HG03196 (cell line): ENCODE results near the gene NUCKS1.

Experiments
- ATAC-seq: cut with Tn5 transposase; IDR thresholded peaks from one replicate; pipeline ENCODE4 v1.9.1; 2021; ENCODE audit not compliant: unreplicated experiment

The NUCKS1 gene, protein sequence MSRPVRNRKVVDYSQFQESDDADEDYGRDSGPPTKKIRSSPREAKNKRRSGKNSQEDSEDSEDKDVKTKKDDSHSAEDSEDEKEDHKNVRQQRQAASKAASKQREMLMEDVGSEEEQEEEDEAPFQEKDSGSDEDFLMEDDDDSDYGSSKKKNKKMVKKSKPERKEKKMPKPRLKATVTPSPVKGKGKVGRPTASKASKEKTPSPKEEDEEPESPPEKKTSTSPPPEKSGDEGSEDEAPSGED

DNA sequence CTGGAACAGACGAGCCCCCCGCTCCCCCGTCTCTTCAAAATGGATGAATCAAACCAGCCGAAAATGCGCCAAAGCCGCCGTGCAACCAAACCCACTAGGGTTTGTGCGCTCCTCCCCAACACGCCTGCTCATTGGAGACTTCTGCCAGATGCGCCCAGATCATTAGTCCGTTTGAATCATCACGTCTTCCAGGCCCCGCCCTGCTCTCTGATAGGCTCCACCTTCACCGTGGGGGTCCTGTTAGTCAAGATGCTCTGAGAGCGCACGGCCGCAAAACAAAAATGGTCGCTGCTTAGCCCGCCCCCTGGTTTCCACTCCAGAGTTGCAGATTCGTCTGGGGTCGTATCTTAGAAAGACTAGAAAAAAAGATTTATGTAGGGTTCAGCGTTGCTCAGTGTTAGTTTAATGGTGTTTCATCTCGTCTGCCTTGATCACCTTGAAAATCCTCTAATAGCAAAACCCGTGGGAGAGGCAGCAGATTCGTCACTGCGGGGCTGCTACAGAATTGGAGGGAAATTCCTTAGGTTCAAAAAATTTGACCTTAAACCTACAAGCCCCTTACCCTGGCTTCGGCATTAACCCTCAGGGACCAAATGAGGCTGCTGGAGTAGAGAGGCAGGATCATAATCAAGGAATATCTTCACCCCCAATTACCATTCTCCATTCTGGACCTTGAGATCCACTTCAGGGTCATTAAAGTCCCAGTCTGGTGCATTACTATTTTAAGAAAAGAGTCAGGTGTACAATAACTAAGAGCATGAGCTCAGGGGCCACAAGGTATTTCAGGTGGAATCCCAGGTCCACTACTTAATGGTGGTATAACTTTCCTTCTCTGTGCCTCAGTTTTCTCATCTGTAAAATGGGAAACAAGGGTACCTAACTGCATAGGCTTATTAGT is at the start of gene NUCKS1:
TSS of gene NUCKS1 (minus strand) at position 45 of the 898 bp plus-strand sequence. CDS start 209 bp downstream, outside the sequence.
- ATAC-seq, result peak; percentile 82

DNA sequence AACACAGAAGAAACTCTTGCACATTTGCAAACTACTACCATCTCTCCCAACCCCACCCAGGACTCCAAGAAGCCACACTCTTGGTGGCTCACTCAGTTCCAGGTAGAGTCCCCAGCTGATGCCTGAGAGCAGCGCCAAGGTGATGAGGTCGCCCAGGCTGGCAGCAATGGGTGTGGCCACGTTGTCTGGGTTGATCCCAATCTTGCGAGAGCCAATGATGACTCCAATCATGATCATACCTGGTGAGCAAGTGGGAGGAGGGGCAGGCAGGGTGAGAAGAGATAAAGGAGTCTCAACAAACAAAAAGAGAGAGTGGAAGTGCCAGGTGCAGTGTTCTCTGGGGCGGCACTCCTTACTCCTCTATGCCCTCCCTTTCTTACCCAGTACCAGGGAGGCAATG is 48.6 kb upstream of the NUCKS1 start:
- ATAC-seq, result no peak

DNA sequence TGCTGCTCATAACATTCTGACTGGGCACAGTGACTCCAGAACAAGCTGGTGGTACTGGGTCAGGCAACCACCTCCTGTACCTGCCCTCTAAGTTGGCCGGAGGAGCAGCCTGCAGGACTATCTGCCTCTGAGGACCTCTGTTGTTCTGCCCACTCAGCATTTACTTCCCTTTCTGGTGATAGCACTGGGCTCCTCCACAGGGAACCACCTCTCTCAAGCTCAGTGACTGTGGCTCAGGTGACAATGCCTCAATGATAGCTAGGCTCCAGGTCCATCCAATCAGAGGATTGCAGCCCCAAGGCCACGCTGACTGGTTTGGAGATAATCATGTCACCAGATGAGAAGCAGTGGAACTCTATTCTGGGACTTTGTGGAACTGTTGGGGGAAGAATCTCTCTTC is 47.2 kb upstream of the NUCKS1 start:
- no peak for ATAC-seq

DNA sequence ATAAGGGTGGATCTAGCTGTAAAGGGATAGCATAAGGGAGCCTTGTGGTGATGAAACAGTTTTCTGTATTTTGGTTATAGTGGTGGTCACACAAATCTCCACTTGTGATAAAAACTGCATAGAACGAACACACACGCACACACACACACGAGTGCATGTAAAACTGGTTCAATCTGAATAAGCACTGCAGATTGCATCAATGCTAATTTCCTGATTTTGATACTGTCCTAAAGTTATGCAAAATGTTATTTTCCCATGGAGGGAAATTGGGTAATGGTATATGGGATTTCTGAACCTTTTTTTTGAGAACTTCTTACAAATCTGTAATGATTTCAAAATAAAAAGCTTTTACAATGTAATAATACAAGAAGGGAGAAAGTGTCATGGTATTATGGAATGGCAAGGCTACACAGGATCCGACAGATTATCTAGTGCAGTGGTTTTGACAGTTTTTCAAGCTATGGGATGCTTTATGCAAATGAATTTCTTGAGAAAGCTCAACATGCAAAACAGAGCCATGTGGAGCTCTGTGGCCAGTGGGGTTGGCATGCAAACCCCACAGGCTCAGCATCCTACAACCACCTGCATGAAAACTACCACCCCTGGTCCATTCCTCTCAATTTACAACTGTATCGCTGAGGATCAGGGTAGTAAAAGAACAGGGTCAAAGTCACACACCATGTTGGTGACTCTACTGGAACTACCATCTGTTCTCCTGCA is 44.2 kb upstream of the NUCKS1 start:
- ATAC-seq, result no peak

DNA sequence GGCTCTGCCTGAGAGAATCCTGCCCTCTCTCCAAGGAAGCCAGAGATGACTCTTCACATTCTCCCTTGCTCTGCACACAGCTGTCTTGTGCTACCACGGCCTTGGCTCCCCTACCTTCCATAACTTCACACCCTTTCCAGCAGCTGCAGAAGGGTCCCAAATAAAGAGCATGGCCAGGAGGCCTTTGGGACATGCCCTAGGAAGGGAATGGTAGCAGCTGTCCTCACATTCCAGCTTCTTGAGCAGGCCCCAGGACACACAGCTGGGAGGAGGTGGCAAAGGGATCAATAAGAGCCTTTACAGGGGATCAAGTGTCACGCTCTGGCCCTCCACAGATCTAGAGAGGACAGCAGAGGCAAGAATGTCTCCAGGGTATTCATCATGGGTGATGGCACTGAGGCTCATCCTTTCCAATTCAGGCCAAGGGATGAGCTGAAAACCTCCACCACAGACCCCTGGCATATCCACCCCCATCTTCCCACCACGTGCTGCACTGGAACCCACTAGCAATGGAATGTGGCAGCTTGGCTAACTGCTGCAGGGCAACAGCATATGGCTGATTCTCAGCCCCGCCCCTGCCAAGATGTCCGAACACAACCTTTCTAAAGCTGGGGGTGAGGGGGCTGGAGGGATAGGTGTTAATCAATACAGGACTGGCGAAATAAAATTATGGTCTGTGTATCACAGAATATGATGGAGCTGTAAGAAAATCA is 43.1 kb upstream of the NUCKS1 start:
- ATAC-seq, result no peak

DNA sequence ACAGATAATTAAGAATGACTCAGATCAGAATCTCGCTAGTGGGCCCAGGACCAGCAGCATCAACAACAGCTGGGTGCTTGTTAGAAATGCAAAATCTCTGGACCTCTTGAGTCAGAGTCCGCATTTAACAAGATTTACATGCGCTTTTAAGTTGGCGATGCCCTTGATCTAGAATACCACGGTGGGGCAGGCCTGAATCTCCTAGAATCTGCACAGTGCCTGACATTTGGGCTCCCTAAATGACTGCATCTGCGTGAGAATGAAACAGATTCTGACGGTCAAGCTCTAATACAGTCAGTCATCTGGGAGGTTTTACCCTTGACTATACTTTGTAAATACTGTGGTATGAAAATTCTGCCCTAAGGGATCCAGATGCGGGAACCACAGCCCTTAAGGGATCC is 42.5 kb upstream of the NUCKS1 start:
- ATAC-seq, result no peak

DNA sequence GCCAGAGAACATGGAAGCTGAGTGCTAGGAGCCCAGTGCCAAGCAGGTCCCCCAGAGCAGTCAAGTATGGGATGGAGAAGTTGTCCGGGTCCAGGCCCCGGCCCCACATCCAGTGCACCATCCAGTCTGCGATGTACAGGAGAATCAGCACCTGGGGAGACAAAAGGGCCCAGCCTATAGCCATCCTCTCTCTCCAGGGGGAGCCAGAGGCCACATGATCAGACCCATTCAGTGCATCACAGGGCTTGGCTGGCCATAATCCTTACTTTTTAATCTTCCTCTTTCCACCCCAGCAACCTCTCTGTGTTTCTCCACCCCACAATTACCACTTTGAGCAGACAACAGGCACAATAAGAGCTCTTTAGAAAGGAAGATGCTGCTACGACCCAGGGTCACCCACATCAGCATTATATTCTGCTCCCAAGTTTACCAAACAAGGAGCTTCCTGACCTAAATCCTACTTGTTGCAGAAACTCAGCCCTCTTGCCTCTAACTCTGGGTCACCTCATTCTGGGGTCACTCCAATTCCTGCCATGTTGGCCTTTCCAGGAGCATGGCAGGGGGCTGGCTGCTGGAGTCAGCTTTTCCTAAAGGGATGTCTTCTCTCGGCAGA is 41.7 kb upstream of the NUCKS1 start:
- ATAC-seq, result no peak

DNA sequence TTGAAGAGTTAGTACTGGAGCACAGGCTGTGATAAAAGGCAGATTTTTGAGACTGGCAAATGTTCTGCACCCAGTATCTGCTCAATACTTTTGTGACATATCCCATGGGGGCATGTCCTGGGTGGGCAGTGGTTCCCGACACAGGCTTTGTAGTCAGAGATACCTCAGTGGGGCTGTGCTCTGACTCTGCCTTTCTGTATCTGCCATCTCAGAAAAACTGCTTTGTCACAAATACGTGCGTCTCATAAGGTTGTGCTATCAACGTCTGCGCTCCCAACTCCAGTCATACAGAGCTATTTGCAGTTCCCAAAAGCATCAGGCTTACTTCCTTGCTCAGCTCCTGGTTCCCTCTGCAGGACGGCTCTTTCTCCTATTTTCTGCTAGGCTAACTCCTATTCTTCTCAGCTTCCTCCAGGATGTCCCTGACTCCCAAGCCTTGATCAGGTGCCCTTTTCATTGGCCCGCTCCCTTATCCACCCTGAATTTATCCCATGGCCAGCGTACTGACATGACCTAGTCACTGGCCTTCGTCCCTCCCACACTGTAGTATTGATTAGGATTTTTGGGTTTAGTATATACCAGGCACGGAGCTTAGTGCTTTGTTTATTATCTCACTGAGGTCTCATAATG is 37.4 kb upstream of the NUCKS1 start:
- ATAC-seq, result no peak

DNA sequence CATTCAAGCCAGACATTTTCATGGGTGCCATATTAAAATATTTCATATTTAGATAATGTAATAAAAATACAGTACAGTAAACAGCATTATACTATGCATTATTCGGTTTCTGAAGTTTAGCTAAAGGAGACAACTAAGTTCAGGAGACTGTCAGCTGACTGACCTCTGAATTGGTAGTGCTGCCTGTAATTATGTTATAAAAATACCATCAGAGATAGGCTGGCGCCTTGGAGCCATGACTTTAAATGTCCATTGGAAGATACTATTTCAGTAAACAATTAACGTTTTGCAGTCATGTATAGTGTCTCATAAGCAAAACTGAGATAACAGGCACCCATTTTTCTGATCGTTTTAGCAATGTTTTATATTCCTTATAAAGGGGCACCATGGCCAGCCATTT is 36.6 kb upstream of the NUCKS1 start:
- no peak for ATAC-seq

DNA sequence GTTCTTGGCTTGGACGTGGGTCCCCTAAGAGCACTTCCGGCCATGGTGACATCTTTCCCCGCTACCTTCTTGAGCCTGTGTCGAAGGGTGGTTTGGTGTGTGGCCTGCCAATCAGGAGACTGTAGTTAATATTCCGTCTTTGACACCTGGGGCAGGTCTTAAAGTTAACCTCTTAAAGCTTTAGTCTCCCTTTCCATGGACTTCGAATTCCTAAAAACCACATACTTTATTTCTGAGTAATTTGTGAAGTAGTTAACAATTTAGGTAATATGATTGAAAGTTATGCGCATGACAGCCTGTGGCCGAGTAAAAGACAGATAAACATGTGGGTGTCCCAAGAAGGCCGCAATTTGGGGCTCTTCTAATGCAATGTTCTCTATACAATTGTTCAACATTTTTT is 35.5 kb upstream of the NUCKS1 start:
- no peak for ATAC-seq

DNA sequence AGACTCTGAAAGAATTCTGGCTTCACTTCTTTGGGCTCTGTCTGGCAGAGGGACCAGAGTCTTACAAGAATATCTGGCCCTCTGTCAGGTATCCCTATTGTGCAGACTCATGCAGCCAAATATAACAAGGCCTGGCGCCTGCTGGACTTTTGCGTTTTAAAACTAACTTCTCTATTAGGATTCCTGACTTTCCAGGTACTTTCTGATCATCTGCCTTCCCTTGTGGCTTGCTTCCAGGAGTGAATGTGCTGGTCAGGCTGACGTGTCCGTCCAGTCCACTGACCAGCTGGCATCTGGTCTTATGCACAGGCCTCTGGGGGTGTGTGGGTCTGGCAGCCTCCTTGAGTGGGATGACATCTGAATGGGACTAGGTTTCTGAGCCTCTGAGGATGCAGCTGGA is 33.9 kb upstream of the NUCKS1 start:
- ATAC-seq, result no peak

DNA sequence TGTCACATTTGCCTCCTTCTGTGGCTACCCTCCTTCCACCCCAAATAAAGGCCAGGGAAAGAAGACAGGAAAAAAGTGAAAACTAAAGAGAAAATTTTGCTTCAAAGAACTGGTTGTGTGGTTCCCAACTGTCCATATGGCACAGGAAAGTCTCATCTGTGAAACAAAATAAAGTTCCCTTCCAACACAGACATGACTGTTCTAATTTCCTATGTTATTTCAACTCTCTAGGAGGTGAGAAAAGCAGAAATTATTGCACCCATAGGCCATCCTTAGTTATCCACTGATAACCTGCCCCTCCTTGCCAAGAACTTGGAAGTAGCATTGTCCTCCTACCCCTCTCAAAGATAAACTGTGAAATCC is 33.4 kb upstream of the NUCKS1 start:
- no peak for ATAC-seq

DNA sequence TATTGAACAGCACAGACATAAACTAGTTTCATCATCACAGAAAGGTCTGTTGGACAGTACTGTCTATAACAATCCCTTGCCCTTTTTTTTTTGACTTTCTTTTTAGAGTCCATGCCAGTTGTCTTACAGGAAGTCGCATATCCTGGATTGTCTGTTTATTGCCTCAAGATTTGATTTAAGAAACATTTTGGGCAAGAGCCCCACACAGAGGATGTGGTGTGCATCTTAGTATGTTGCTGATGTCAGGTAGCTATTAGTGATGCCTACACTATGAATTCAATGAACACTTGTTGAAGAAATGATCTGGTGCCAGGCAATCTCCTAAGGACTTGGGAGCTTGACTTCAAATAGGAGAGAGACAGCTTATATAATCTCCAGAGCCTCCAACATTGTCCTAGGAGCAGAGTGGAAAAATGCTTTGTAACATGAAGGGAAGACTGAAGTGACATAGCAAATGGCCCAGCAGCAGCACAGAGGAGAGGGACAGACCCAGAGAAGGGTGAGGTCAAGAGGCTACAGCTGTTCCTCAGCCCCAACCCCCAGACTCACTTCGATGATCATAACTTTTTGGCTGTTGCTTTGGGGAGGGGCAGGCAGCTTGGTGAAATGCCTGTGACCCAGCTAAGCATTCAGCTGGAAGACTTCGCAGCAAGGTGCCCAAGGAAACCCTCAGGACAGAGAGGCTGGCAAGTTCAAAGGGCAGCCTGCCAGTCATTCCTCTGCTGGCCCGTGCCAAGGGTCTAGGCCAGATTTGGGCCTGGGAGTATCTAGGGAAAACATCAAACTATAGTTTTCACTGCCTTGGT is 32.8 kb upstream of the NUCKS1 start:
- ATAC-seq, result no peak

DNA sequence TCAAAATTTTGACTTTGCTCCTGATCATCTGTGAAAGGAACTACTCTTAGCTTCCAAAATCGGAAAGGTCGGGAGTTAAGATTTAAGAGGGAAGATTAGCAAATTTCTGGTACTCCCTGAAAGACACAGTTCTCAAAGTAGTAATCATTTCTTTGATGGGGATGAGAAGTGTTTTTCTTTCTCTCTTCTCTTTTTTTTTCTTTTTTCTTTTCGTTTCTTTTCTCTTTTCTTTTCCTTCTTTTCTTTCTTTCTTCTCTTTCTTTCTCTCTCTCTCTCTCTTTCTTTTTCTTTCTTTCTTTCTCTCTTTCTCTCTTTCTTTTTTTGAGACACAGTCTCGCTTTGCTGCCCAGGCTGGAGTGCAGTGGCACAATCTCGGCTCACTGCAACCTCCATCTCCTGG is 30.4 kb upstream of the NUCKS1 start:
- ATAC-seq, result no peak

DNA sequence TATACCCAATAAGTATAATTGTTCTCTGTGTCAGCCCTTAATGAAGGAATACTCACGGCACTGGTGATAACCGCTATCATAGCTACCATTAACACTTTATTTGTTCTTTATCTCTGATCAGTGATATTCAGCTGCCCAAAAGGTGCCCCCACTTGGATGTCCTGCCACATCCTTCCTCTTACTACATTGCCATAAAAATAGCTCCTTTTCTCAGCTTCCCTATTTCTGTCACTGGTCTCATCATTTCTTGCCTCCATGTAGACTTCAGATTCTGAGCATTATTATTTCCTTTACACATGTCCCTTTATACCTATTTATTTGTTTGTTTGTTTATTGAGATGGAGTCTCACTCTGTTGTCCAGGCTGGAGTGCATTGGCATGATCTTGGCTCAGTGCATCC is 28.0 kb upstream of the NUCKS1 start:
- ATAC-seq, result no peak

DNA sequence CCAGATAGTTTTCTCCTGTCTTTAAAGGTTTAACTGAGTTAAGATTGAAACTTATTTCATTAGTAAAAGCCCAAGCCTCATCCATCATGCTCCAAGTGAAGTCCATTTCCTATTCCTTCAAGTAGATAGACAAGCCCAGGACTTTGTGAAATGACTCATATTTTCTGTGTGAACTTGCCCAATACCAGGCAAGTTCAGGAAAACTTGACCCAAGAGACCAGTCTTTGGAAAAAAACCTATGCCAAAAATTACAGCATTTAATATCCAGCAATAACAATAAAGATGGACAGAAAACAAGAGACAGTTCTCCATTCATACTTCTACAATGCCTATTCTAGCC is 25.7 kb upstream of the NUCKS1 start:
- ATAC-seq, result no peak

DNA sequence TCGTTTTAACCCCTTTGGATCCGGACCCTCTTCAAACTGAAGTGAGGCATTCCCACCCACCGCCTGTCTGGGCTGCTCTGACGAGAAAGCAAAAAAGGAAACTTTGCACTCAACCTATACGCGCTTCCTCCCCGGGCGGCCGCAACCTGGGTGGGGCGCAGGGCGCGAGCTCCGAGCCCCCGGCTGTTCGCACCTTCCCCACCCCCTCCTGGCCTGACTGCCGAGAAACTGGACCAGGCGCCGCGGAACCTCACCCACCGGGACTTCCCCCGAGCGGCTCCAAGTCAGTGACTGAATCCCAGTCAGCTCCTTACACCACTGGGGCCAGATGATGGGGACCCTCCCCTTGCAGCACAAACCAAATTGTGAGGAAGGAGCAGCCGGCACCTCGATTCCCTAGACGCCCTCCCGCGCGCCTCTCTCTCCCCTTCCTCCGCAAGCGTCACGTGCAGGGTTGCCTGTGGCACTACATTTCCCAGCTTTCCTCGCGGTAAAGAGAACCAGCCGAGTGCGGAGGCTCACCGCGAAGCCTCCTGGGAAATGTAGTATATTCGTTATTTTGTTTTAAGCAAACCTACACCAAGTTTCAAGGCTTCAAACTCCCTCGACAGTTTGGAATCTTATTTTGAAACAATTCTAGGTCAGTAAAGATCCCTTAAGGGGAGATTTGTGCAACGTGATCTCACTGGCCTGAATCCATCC is 25.2 kb upstream of the NUCKS1 start, which contains the start of gene RAB29:
TSS of gene RAB29 (minus strand) at position 468 of the 702 bp plus-strand sequence. CDS start 526 bp downstream, outside the sequence.
- ATAC-seq, result peak; percentile 73

DNA sequence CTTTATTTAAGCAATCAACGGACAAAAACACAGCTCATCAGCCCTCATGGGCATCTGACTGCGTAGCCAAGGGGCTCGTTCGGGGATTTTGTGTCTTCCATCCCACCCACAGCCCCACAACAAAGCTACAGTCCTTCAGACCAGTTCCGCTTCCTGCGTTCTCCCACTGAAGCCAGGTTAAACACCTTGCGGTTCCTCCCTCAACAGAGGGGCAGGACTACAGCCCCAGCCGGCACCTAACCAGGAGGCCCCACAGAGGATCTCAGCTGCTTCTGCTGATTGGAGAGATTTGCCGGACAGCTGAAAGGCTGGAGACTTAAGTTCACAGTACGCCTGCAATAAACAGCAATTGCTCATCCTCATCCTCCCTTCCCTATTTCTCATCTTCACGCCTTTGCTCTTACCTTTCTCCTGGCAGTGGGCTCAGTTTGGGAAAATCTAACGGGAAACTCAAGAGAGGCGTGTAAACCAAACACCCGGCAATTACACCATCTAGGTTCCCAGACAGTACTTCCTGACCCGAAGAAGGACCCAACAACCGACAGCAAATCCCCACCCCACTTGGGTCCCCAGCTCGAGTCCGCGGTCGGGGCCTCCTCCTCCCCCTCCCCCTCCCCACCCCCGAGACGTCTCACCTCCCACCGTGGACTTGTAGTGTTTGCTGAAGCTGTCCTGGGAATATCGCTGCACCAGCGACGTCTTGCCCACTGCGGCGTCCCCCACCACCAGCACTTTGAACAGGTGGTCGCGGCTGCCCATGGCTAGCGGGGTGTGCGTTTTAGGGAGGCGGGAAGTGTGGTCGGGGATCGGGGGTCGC is 24.4 kb upstream of the NUCKS1 start:
- no peak for ATAC-seq
